NCI-H524 treated with DMSO at 0.1 percent for 48 hours (cell line): Measurements from ENCODE around the gene RTTN.
"Not testable (repeated sequence)": the region's sequence is repeated elsewhere in the genome, so short reads cannot be mapped to it uniquely, and the experiment has no call there.

Source experiments
- DNase-seq: peaks from one replicate; lab custom pipeline; 2025; lab: John Stamatoyannopoulos, UW

The RTTN gene

DNA sequence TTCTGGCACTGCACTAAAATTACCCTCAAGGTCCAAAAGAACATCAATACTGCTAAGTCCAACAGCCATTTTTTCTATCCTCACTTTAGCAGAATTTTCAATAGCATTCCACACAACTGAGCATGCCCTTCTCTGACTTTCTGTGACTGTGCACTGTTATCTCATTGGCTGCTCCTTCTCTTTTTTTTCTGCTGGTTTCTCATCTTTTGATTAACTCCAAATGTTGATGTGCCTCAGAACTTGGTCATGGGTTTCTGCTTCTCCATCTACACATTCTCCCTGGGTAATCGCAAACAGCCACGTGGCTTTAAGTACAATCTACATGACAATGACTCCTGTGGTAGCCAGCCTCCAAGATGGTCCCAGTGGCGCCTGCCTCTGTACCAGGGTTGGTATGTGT is 182.9 kb downstream of the RTTN start:
- DNase-seq = no peak

DNA sequence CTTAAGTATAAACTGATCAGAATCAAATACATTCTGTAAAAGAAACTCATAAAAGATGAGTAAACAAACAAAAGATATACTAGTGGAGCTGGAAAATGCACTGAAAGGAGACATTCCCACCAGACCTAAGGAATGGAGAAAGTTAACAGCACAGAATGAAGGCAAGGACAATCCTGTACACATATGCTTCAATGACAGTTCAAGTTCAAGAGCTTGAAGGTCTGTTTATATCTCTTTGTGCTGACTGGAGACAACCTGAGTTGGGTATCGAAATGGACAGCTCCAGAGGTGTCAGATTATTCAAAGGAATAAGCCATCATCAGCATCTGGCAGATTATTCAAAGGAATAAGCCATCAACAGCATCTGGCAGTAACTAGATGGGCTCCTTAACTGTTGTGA is 184.0 kb downstream of the RTTN start:
- DNase-seq = no peak

DNA sequence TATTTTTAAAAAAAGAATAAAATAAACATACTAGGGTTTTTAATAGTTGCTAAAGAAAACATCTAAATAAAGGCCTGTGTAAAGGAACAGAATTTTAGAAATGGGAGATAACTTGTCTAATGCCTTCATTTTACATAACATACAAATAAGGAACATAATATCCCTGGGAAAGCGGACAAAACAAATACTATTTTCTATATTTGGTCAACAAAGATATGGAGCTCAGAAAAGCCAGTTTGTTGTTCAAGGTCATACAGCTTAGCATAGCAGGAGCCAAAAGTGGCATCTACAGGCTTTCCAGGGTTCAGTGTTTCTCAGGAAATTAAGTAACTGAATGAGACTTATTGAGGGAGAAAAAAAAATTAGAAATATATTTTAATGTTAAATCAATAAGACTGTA is 184.4 kb downstream of the RTTN start:
- no peak for DNase-seq

DNA sequence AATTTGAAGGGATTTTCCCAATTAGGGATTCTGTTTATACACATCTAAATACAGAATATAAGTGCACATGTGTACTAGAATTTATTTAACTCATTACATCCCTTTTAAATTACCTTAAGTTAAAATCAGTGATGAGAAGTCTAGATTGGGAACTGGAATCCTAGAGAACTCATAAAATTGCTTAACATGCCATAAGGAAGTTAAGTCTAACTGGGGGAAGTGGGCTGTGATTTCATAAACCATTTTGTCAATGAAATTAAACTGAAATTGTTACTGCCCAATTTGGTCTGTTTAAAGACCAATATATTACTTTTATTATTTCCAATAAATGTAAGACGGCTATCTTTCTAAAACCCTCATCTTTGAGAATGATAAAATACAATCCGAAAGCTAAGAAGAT is 185.5 kb downstream of the RTTN start:
- no peak for DNase-seq

DNA sequence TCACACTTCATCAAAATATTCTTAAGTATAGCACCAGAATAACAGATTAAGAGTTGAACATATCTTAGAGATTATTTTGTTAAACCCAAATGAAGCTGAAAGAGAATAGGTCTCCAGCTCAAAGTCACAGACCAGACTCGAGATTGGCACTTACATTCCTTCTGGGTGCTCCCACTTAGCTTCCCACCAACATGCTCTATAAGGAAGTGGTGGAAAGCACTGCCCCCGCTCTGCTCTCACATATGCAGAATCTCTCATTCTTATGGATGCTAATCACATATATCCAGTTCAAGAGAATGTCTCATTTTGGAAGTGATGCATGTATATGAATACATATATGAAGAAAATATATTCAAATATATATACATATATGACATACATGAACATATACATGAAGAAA is 186.4 kb downstream of the RTTN start:
- DNase-seq = no peak

DNA sequence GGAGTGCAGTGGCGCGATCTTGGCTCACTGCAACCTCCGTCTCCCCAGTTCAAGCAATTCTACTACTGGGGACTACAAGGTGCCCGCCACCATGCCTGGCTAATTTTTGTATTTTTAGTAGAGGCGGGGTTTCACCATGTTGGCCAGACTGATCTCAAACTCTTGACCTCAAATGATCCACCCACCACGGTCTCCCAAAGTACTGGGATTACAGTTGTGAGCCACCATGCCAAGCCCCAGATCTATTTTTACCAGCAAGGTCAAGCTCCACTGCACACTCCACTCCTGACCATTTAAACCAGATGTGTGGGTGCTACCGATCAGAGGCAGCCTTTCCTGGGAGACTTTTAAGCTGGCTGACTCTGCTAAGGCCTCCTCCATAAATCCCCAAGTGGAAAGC is 190.4 kb downstream of the RTTN start:
- DNase-seq = no peak

DNA sequence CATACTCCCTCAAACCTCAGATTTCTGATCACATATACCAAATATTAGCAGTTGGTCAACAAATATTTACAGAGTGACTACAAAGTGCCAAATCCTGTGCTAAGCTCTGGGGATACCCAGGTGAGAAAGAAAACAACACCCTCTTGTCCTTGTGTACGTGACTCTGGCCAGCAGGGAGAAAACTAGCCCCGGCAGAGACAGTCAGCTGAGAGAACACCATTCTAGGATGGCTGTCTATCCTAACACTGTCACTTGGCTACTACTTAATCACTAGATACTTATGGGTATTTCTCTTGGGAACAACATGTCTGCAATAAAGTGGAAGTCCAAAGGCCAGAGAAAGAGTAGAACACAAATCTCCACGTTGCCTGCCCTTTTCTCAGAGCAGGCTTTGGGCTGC is 199.9 kb downstream of the RTTN start:
- no peak for DNase-seq

DNA sequence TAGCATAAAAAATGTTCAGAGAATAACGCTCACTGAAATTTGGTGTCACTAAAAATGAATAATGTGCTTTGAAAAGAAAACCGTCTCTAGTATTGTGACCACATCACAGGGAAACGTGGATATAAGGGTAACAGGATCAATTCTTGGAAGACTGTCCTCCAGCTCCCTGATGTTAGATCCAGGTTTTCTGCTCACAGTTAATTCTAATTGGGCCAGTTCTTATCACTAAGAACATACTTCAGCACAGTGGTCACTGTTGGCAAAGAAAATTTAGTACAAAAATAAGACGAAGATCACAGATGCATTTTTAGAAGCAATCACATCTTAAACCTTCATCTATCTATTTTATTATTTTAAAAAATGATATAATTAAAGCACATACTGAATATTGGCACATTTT is 200.8 kb downstream of the RTTN start:
- DNase-seq = no peak

DNA sequence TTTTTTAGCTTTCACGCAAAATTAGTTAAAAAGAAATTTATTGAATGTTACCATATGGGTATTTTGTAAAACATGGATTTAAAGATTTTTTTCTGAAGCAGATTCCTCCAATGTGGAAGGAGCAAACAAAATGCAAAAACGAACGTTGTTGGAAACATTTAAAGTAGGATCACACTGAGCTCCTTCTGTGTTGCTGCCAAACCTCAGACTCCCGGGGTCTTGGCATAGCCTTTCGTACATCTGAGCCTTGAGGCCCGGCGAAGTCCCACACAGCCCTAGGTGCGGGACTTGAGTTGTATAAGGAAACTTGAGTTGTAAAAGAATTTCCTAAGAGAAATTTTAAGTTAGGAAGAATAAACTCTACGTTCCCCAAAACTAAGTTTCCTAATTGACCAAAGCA is 205.8 kb downstream of the RTTN start:
- no peak for DNase-seq

DNA sequence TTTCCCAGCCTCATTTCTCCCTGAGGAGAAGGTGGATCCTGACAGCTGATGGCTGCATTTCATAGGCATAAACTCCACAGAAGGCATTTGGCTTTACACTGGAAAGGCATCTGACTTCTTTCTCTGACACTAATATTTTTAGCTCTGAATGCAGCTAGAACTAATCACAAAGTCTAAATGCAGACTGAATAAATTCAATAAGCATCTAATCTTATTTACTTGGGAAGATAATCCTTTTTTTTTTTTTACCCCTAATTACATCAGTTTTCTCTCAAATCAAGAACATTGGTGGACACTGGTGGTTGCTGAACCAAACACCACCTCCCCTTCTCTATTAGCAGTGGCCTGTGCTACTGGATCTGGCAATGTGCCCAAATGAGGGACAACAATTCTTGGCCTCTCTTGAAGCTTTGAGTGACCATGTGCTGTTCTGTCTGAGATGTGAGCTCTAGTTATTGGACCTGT is 206.9 kb downstream of the RTTN start:
- DNase-seq = no peak

DNA sequence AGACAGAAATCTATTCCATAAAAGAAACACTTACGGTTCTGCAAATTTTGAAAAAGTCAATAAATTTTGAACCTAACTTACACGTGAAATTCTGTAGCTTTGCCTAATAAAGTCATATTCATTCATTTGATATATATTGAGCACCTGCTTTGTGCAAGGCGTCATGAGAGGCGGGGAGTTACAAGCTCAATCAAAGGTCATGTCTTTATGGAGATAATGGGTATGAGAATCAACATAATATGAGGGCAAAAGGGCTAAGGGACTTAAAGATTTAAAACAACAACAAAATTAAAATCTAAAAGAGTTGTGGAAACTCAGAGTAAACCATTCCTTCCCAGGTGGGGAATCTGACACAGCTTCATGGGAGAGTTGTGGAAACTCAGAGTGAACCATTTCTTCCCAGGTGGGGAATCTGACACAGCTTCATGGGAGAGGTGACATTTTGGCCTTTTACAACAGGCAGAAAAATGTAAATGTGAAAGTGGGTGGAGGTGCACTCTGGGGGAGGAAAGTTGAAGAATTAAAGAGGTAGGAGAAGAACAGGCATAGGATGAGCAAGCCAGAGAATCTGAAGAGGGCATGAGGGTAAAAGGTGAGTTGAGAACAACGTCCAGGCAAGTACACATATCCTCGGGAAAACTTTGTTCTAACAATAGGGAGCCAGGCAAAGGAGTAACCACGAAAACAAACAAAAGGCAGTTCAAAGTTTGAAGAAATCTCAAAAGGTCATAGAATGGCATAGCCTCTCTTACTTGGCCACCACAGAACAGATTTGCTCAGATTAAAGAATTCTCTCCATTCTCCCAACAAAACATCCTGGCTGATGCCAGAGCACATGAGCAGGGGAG is 208.3 kb downstream of the RTTN start:
- no peak for DNase-seq

DNA sequence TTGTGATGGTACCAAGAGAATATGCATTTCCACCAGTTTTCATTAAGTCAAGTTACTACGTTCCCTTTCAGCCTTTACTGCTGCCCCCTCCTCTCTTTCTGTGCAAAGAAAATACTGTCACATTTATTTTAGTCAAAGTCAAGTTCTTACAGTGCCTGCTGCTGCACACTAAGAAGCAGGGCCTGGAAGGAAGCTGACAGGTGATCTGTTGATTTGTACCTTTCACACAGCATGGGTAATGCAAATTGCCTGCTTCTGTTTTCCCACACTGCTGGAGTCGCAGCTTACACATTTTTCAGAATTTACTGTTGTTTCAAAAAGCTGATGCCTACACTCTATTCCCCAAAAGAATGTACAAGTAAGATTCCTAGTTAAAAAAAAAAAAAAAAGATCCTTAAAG is 209.1 kb downstream of the RTTN start:
- no peak for DNase-seq

DNA sequence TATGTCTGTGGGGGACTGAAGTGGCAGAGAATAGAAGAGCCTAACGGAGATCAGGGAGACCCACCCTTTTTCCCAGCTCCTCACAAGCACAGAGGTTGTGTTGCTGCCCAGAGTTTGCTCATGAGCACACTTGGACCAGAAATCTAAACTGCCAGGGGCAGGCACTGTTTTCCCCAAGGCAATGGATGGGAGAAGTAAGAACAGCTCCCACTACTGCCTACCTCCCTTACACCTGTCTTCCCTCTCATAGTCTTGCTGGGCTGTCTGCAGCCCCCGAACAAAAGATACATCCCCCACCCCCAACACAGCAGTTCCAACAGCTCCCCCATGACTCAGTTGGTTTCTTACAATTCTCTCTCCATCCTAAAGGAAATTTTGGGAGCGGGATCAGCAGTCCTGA is 209.7 kb downstream of the RTTN start:
- DNase-seq = no peak

DNA sequence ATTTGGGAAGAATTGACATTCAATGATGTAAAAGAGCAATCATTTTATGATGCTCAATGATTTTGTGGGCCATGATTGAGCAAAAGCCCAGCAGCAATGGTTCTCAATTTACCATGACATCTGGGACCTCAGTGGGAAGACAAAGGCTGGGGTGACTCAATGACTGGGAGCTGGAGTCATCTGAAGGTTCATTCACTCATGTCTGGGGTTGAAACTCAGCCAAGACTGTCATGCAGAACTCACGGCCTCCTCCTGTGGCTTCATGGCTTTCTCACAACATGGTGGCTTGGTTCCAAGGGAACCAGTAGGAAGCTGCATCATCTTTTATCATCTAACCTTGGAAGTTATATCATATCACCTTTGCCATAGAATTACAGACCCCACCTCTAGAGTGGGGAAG is 212.7 kb downstream of the RTTN start:
- no peak for DNase-seq

DNA sequence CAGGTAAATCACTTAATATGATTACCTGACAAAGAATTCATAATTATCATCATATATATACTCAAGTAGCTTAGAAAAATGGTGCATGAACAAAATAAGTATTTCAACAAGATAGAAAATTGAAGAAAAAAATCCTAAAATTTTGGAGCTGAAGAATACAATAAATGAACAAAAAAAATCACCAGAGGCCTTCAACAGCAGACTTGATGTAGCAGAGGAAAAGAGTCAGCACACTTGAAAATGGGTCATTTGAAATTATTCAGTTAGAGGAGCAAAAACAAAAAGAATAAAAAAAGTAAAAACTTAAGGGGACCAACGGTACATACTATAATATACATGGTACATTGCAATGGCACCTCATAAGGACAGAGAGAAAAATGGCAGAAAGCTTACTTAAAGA is 217.6 kb downstream of the RTTN start:
- DNase-seq = no peak

DNA sequence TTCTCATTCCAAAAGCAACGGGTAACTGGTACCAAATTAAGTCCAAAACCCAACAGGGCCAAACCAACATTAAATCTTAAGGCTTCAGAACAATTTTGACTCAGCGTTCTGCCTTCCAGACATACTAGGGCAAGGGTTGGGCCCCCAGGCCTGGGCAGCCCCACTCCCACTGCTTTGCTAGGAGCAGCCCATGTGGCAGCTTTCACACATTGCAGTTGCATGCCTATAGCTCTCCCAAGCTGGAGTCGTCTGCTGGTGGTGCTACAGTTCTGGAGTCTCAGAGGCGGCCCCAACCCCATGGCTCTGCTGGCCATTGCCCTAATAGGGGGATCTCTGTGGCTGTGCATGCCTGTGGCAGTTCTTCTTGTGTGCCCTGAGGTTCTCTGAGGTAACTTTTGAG is 220.2 kb downstream of the RTTN start:
- no peak for DNase-seq

DNA sequence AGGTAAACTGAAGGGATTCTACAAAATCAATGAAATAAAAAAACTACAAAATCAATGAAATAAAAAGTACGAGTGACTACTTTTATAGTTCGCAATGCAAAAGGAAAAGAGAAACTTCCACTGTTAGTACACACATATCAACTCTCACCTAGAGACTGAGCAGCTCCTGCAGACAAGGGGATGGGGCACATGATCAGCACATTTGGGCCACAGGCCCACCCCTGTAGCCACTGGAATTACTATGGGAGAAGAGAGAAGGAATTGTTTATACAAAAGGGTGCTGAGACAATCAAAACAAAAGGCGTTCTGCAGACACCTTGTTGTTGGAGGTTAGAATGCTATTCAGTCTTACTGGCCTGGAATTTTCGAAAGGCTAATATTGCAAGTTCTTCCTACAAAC is 223.1 kb downstream of the RTTN start:
- no peak for DNase-seq

DNA sequence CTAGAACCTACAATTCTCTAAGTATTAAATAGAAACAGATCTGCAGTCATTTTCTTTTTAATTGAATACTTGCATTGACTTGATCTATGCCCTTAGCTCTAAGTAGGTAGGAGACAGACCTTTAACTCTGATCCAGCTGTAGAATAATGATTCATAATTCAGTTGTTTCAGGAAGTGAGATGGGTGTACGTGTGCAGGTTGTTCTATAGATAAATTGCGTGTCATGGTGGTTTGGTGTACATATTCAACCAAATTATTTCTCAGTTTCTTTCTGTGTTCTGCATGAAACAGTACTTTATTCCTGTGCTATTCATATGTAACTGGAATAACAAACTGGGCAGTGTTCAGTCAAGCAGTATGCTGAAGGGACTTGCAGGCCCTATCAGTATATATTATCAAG is 223.5 kb downstream of the RTTN start:
- DNase-seq = no peak

DNA sequence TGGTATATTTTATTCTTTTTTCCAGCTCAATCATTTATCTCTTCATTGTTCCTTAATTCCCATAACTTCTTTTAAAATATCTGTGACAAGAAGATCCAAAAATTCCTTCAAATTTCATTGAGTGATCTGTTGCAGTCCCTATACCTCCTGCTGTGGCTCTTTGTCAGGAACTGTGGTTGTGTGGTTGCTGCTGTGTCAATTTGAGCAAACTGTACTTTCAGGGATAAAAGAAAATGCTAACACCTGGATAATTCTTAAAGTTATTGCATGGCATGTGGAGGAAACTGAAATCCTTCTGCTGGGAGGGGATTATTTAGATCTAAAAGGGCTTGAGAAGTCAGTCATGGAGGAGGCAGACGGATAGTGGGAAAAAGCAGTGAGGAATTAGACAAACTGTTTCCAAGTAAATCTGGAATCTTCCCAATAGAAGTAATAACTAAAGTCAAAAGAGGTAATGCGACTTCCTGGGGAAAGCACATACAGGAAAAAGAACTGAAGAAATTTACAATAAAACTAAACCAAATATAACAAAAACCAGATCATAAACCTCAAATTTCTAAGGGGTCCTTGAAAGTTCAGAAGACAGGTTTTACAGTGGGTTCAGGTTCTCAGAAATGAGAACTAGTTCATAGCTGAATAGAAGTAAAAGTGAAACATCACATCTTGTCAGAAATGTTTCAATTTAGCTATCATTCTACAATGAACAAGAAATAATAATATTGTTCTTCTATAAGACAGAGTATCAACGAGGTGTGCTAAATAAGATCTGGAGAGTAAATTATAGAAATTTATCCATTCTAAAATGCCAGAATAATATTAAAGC is 224.3 kb downstream of the RTTN start:
- no peak for DNase-seq

DNA sequence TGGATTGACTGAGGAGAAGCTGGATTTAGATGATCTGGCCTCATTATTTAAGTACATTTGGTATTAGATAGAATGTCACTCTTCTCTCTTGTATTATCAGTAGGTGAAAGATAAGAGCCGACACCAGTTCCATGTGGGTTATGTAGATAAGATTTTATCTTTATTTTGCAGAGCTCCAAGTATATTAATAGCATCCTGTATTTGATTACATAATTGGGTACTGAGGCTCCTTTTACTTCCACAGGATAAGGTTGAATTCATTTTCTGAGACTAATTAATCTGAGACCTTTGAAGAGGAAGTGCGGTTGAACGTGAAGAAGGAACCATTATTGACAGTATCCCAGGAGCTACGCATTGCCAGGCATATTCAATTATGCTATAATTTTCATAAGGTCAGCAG is 225.0 kb downstream of the RTTN start:
- DNase-seq = no peak

DNA sequence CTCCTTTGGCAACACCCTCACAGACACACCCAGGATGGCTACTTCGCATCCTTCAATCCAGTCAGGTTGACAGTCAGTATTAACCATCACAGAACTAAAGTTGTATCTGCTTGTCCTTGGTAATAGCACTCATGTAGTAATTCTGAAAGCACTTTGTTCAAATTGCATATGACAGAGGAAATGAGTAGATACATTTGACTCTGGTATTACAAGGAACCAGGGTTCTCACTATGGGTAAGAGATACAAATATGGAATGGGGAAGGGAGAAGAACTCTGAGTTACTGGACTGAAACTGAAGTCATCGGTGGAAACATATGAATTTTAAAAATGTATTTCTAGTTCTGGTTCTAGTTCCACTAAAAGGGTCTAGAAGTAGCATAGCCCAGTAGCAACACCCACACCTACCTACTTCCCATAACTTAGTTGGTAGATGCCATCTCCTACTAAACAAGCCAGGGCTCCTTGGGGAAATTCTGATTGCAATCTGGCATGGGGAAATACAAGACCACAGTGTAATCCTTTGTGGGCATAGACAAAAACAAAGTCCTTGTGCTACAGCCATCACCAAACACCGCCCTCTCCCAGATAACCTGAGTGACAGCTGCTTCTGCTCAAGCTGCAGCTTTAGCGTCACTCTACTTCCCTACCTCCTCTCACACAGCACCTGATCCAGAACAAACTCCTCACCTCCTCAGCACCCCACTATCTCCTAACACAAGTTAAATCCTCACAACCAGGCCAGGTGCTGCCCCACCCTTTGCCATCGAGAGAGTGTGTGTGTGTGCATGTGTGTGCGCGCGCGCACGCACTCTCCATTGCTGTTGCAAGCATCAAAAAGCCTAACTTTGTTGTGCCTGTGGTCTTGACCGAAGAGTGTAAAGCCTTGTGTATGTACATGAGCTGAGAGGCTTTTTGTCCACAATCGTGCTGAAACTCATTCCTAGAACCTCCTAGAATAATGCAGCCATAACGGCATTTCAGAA is 226.5 kb downstream of the RTTN start:
- DNase-seq = no peak

DNA sequence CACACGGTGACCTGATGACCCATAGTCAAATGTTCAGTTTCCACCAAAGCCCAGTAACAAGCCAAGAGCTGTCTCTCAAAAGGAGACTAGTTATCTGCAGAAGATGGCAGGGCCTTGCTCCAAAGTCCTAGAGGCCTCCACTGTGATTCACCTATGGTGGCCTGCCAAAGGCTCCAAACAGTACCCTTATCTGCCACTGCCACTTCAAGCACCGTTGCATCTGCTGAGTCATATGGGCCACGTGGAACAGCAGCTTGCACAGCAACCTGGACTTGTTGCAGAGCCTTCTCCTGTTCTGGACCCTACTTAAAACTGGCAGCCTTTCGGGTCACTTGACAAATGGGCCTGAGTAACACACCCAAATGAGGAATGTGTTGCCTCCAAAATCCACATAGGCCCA is 230.2 kb downstream of the RTTN start:
- DNase-seq = not testable (repeated sequence)
